IPS DF 6.9 (cell line): ENCODE measurements around the gene PCDH8.

Experiments
- DNase-seq: peaks from one replicate; pipeline ENCODE4 v3.0.0-alpha.2; 2013; ENCODE audit warnings: low read depth, low spot score
- H3K27ac ChIP-seq: one replicate; pipeline ENCODE4 v1.5.1; 2013; ENCODE audit warnings: low read length, control low read depth
- H3K27me3 ChIP-seq: 2 replicates; pipeline ENCODE4 v1.6.1; 2013; ENCODE audit warnings: mild to moderate bottlenecking, low read length; ENCODE audit not compliant: control insufficient read depth, insufficient read depth
- H3K36me3 ChIP-seq: 2 replicates; pipeline ENCODE4 v1.6.1; 2013; ENCODE audit warnings: low read length; ENCODE audit not compliant: control insufficient read depth, insufficient read depth
- H3K4me1 ChIP-seq: 2 replicates; pipeline ENCODE4 v1.6.1; 2013; ENCODE audit warnings: low read length; ENCODE audit not compliant: control insufficient read depth, insufficient read depth
- H3K4me3 ChIP-seq: 2 replicates; pipeline ENCODE4 v1.5.1; 2013; ENCODE audit warnings: mild to moderate bottlenecking, low read length
- H3K9me3 ChIP-seq: 2 replicates; pipeline ENCODE4 v1.6.1; 2013; ENCODE audit warnings: low read length, inconsistent platforms; ENCODE audit not compliant: control insufficient read depth, insufficient read depth
- WGBS: extraction: QIAGEN DNeasy Blood & Tissue Kit; methylation state at CpG from one replicate; pipeline ENCODE4 v1.1.7; 2013; ENCODE audit warnings: mixed read lengths, missing lambda C conversion rate; ENCODE audit not compliant: insufficient read length, insufficient coverage; 5-methylcytosine and 5-hydroxymethylcytosine counted together

Gene PCDH8

DNA sequence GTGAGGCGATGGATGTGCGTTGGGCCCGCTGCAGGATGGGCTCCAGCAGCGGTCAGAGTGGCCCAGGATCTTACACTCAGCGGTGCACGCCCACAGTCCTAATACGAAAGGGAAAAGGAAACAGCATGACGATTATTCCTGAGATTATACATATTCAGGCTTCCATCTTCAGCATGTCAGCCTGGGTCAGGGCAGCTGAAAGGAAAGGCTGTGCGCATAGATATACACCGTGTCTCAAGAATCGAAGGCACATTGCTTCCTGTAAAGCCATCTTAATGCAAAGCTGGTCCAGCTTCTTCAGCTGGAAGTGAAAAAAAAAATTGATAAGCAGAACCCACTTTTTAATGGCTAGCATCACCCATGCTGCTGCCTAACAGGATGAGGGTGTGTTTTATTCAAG lies 3.6 kb downstream of the PCDH8 start:
- DNase-seq = no peak
- Histone ChIP-seq H3K4me1 (peaks cover 11% of the 10 kb centered on the region), H3K27me3 (peaks cover 42% of the 10 kb centered on the region), H3K36me3 (no peaks in the 10 kb centered on the region), H3K4me3 (no peak overlapping the region), H3K9me3 (no peaks in the 10 kb centered on the region), H3K27ac (no peak overlapping the region)
- WGBS = no CpG with 5 or more reads among the region's 11 CpGs

DNA sequence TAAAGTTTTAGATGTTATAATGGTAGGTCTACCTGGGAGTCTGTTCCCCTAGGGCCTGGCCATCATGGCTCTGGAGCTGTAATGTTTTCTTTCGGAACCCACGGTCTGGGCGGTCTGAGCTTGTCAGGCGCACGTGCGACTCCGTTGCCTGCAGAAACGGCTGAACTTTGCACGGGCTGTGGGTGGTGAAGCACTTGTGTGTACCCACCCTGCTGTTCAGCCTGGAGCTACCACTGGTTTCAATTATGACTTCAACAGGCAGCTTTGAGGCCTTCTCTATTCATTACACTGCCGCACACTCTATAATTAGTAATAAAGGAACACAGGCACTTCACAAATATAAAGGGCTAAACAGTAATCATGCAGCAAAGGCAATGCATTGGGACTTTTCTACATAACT lies 6.0 kb downstream of the PCDH8 start:
- WGBS = no CpG with 5 or more reads among the region's 10 CpGs
- H3K27me3 ChIP-seq = peaks cover 22% of the 10 kb centered on the region; the same call in 1 of the 2 replicates
- H3K36me3 ChIP-seq = no peaks in the 10 kb centered on the region
- DNase-seq = no peak
- H3K4me3 ChIP-seq = no peak overlapping the region
- peaks cover 7% of the 10 kb centered on the region for H3K4me1 ChIP-seq
- H3K27ac ChIP-seq = no peak overlapping the region
- no peaks in the 10 kb centered on the region for H3K9me3 ChIP-seq

DNA sequence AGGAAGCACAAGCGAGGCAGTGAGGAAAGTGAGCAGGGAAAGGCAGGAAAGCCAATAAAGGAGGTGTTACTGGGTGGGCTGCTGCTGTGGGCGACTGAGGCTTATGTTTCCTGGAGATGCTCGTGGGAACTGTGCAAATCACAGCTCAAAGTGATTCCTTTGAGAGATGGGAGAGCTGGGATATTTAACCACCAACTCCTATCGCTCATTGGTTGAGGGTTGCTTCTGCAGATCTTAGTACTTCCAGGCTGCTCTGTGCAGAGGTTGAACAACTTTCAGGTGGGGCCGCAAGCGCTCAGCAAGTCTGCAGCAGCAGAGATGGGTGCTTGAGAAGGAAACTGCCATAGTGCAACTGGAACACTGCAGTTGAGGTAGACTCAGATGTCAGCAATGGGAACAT lies 8.4 kb downstream of the PCDH8 start:
- Histone ChIP-seq H3K27ac (no peak overlapping the region), H3K36me3 (no peaks in the 10 kb centered on the region), H3K9me3 (no peaks in the 10 kb centered on the region), H3K27me3 (peaks cover 7% of the 10 kb centered on the region; the same call in 1 of the 2 replicates), H3K4me1 (0 out of 2 replicates have a peak, but pooled peaks cover 2% of the 10 kb centered on the region), H3K4me3 (no peak overlapping the region)
- DNase-seq = no peak
- no CpG with 5 or more reads among the region's 6 CpGs for WGBS

GRCh38 chr13:52838433-52839107 lies 9.9 kb downstream of the PCDH8 start:
- Histone ChIP-seq H3K9me3 (no peaks in the 10 kb centered on the region), H3K4me1 (0 out of 2 replicates have a peak, but pooled peaks cover 2% of the 10 kb centered on the region), H3K36me3 (no peaks in the 10 kb centered on the region), H3K4me3 (no peak overlapping the region), H3K27me3 (no peaks in the 10 kb centered on the region), H3K27ac (no peak overlapping the region)
- no peak for DNase-seq
- WGBS = 100% methylated on average over 1 of the region's 6 CpGs

GRCh38 chr13:52837850-52838249 lies 10.6 kb downstream of the PCDH8 start:
- WGBS = no CpG with 5 or more reads among the region's 2 CpGs
- H3K4me3 ChIP-seq = no peak overlapping the region

DNA sequence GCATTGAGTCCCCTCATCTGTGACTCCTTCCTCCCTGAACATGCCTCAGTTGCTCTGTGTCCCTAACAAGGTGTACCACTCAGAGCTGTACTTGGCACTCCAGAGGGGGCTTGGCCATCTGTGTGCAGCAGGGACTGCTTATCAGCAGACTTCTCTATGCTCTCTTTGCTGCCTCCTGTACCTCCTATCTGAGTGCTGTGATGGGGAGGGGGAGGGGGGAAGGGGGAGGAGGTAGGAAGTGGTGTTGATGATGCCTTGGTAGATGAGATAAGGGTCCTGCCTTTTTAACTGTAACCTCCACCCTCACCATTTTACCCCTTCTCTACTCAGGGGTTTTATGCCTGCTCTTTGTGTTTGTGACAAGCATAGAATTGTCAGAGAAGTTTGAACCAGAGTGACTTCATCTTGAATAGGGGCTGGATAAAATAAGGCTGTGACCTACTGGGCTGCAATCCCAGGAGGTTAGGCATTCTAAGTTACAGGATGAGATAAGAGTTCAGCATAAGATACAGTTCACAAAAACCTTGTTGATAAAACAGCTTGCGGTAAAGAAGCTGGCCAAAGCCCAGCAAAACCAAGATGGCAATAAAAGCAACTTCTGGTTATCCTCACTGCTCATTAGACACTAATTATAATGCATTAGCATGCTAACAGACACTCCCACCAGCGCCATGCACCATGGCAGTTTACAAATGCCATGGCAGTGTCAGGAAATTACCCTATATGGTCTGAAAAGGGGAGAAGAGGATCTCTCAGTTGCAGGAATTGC lies 13.2 kb downstream of the PCDH8 start:
- no peak for DNase-seq
- Histone ChIP-seq H3K4me1 (peaks cover 5% of the 10 kb centered on the region; the same call in 1 of the 2 replicates), H3K9me3 (no peaks in the 10 kb centered on the region), H3K4me3 (no peak overlapping the region), H3K36me3 (no peaks in the 10 kb centered on the region), H3K27ac (no peak overlapping the region), H3K27me3 (no peaks in the 10 kb centered on the region)
- no CpG with 5 or more reads among the region's 2 CpGs for WGBS

More at GRCh38 chr13:52837850-52838249, 10.6 kb downstream of the PCDH8 start:
- Histone ChIP-seq H3K27ac (no peak overlapping the region), H3K27me3 (no peaks in the 10 kb centered on the region), H3K36me3 (no peaks in the 10 kb centered on the region), H3K4me1 (peaks cover 3% of the 10 kb centered on the region; the same call in 1 of the 2 replicates), H3K9me3 (no peaks in the 10 kb centered on the region)
- DNase-seq = no peak

GRCh38 chr13:52833296-52833875 lies 15.1 kb downstream of the PCDH8 start:
- Histone ChIP-seq H3K27ac (no peak overlapping the region), H3K9me3 (no peaks in the 10 kb centered on the region), H3K4me3 (no peak overlapping the region), H3K4me1 (peaks cover 4% of the 10 kb centered on the region; the same call in 1 of the 2 replicates), H3K27me3 (no peaks in the 10 kb centered on the region), H3K36me3 (no peaks in the 10 kb centered on the region)
- no CpG with 5 or more reads among the region's 7 CpGs for WGBS
- DNase-seq = no peak

DNA sequence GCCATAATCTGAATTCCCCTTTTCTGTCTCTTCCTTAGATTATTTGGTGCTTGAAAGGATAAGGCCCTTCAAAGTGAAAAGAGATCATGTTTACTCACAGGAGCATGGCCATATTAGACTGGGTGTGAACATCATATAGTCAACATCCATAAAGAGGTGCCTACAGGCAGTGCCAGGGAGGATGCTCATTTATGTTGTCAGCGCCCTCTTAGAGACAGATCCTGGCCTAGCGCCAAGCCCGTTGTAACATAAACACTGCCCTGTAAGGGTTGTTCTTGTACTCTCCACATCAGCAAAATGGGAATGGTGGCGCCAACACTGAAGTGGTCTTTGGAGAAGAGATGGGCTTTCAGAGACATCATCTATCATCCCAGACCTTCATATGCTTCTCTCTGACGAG lies 16.1 kb downstream of the PCDH8 start:
- no peak overlapping the region for H3K4me3 ChIP-seq
- H3K9me3 ChIP-seq = no peaks in the 10 kb centered on the region
- no CpG with 5 or more reads among the region's 5 CpGs for WGBS
- H3K4me1 ChIP-seq = peaks cover 4% of the 10 kb centered on the region; the same call in 1 of the 2 replicates
- H3K27ac ChIP-seq = no peak overlapping the region
- DNase-seq = no peak
- no peaks in the 10 kb centered on the region for H3K27me3 ChIP-seq
- H3K36me3 ChIP-seq = no peaks in the 10 kb centered on the region

DNA sequence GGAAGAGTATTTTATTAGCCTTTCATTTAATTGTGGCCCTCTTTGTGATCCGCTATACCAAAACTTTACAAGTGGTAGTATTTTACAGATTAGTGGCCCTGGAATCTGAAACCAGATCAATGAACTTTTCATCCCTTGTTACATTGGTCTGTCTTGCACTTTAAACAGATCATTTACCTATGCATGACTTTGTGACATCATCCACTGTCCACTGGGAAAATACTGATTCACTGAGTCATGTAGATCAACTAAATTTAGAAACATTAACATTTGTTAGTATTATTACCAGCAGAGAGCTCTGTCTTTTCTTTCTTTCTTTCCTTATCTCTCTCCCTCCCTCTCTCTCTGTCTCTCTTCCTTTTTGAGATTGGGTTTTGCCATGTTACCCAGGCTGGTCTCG lies 17.5 kb downstream of the PCDH8 start:
- Histone ChIP-seq H3K9me3 (no peaks in the 10 kb centered on the region), H3K4me3 (no peak overlapping the region), H3K4me1 (peaks cover 4% of the 10 kb centered on the region; the same call in 1 of the 2 replicates), H3K27ac (no peak overlapping the region), H3K36me3 (no peaks in the 10 kb centered on the region), H3K27me3 (no peaks in the 10 kb centered on the region)
- WGBS = no CpG with 5 or more reads among the region's 2 CpGs
- no peak for DNase-seq

GRCh38 chr13:52827839-52828238 lies 20.6 kb downstream of the PCDH8 start:
- Histone ChIP-seq H3K36me3 (no peaks in the 10 kb centered on the region), H3K4me3 (no peak overlapping the region), H3K27me3 (no peaks in the 10 kb centered on the region), H3K4me1 (0 out of 2 replicates have a peak, but pooled peaks cover 2% of the 10 kb centered on the region), H3K9me3 (no peaks in the 10 kb centered on the region), H3K27ac (no peak overlapping the region)
- WGBS = no CpG with 5 or more reads among the region's 7 CpGs
- no peak for DNase-seq
